A549 (cell line): ENCODE data around the gene MRPS18A. TPM values are rescaled to one million over a fixed set of nuclear protein-coding genes. Genes with fewer than 3 reads are reported as not detected.
A peak's percentile ranks its signal among the peaks of the same experiment; 100 is the strongest.

Experiments used
- ATAC-seq, 2 experiments: fragments of 200-7000 bp in 1 of 2; fragments of >200 bp in 1 of 2; cut with Nextera tagmentation in 1 of 2; cut with Tn5 transposase in 1 of 2; 3 replicates each; pipeline versions ENCODE4 v1.8.0 to v1.9.1; 2018 to 2020; ENCODE audit warnings: mild to moderate bottlenecking in 1 of 2, moderate library complexity in 1 of 2
- CTCF ChIA-PET: fragments of 300-600 bp; sonication (Branson Sonifier 250); formaldehyde crosslinking; extraction: SDS; loops from one replicate; lab custom pipeline; 2021; ENCODE audit warnings: antibody characterized with exemption, inconsistent platforms; lab: Yijun Ruan, JAX
- POLR2A ChIA-PET: fragments of 350-600 bp; formaldehyde crosslinking; extraction: SDS; loops from one replicate; lab custom pipeline; 2021; ENCODE audit warnings: antibody characterized with exemption, inconsistent platforms; lab: Yijun Ruan, JAX
- DNase-seq, 2 experiments: peaks; one replicate each; pipeline versions ENCODE4 v3.0.0 to v3.0.0-alpha.2; 2011 to 2016; ENCODE audit warnings: low read depth in 1 of 2, low spot score in 1 of 2
- FAIRE-seq: peaks from 2 replicates; lab custom pipeline; 2011; peaks lifted over from hg19 to GRCh38; lab: Jason Lieb, UNC
- H3K27ac ChIP-seq, 2 experiments: fragments of >200 bp; sonication (Bioruptor Twin); formaldehyde crosslinking; 3 replicates each; pipeline ENCODE4 v1.5.1; 2016 to 2017
- H3K4me1 ChIP-seq: fragments of >200 bp; sonication (Bioruptor Twin); formaldehyde crosslinking; 3 replicates; pipeline ENCODE4 v1.6.1; 2016
- H3K4me2 ChIP-seq: fragments of >200 bp; sonication (Bioruptor Twin); formaldehyde crosslinking; 3 replicates; pipeline ENCODE4 v1.6.1; 2016
- H3K4me3 ChIP-seq: fragments of >200 bp; sonication (Bioruptor Twin); formaldehyde crosslinking; 3 replicates; pipeline ENCODE4 v1.5.1; 2016
- H3K9me3 ChIP-seq: fragments of >200 bp; sonication (Bioruptor Twin); formaldehyde crosslinking; 3 replicates; pipeline ENCODE4 v1.6.1; 2016
- CBX2 ChIP-seq: fragments of 200-600 bp; sonication (generic); IDR thresholded peaks from 2 replicates; pipeline ENCODE4 v1.6.1; 2016; ENCODE audit warnings: low read depth, mild to moderate bottlenecking, borderline replicate concordance
- CHD4 ChIP-seq: fragments of 200-600 bp; sonication (generic); IDR thresholded peaks from 2 replicates; pipeline ENCODE4 v1.6.1; 2016; ENCODE audit warnings: antibody characterized with exemption, mild to moderate bottlenecking, borderline replicate concordance
- EHMT2 ChIP-seq: fragments of 200-600 bp; sonication (generic); IDR thresholded peaks from 2 replicates; pipeline ENCODE4 v1.6.1; 2016; ENCODE audit warnings: antibody characterized with exemption, low read depth, mild to moderate bottlenecking, moderate library complexity
- EP300 ChIP-seq, 2 experiments: fragments of >200 bp; sonication (Bioruptor Twin); formaldehyde crosslinking; IDR thresholded peaks; 2 replicates in 1 of 2; 3 replicates in 1 of 2; pipeline ENCODE4 v1.6.1; 2016 to 2017
- ESRRA ChIP-seq: fragments of 150-350 bp; IDR thresholded peaks from 2 replicates; pipeline ENCODE4 v1.6.1; 2014; ENCODE audit warnings: mild to moderate bottlenecking, low read length, borderline replicate concordance
- FOSL2 ChIP-seq, 2 experiments: fragments of 450-650 bp in 1 of 2; fragments of >200 bp in 1 of 2; sonication (Bioruptor Twin) in 1 of 2; formaldehyde crosslinking; IDR thresholded peaks; 2 replicates each; pipeline versions ENCODE4 v1.5.0 to v1.6.1; 2016 to 2020; ENCODE audit warnings: mild to moderate bottlenecking in 1 of 2, moderate library complexity in 1 of 2
- GATA3 ChIP-seq: IDR thresholded peaks from 2 replicates; pipeline ENCODE4 v1.6.1; 2012; ENCODE audit warnings: borderline replicate concordance
- HDAC2 ChIP-seq: fragments of 200-600 bp; sonication (generic); IDR thresholded peaks from 2 replicates; pipeline ENCODE4 v1.6.1; 2016
- HEYL ChIP-seq: fragments of 250-450 bp; sonication (Bioruptor Pico); IDR thresholded peaks from 2 replicates; pipeline ENCODE4 v1.8.0; 2021; ENCODE audit warnings: mild to moderate bottlenecking, moderate library complexity
- HOXA7 ChIP-seq: fragments of 250-450 bp; sonication (Bioruptor Pico); IDR thresholded peaks from 2 replicates; pipeline ENCODE4 v1.5.0; 2020; ENCODE audit warnings: mild to moderate bottlenecking, moderate library complexity
- HOXB5 ChIP-seq: fragments of 250-450 bp; sonication (Bioruptor Pico); IDR thresholded peaks from 2 replicates; pipeline ENCODE4 v1.5.0; 2020; ENCODE audit warnings: mild to moderate bottlenecking, moderate library complexity
- JUN ChIP-seq, 2 experiments: fragments of >200 bp; sonication (Bioruptor Twin); formaldehyde crosslinking; IDR thresholded peaks; 2 replicates in 1 of 2; 3 replicates in 1 of 2; pipeline ENCODE4 v1.6.1; 2016 to 2017
- KDM1A ChIP-seq: fragments of 200-600 bp; sonication (generic); IDR thresholded peaks from 2 replicates; pipeline ENCODE4 v1.6.1; 2016; ENCODE audit warnings: low read depth, mild to moderate bottlenecking
- MAFK ChIP-seq: fragments of 450-650 bp; IDR thresholded peaks from 2 replicates; pipeline ENCODE4 v1.6.1; 2014; ENCODE audit not compliant: partially characterized antibody
- MAZ ChIP-seq: fragments of 150-350 bp; IDR thresholded peaks from 2 replicates; pipeline ENCODE4 v1.6.1; 2014; ENCODE audit warnings: antibody characterized with exemption, low read depth, low read length, borderline replicate concordance
- NFE2L2 ChIP-seq: fragments of 150-350 bp; conservative IDR thresholded peaks from 2 replicates; pipeline ENCODE4 v1.6.1; 2014; ENCODE audit warnings: low read length
- NR3C1 ChIP-seq: fragments of >200 bp; sonication (Bioruptor Twin); formaldehyde crosslinking; IDR thresholded peaks from 3 replicates; pipeline ENCODE4 v1.6.1; 2017
- PHF8 ChIP-seq: fragments of 200-600 bp; sonication (generic); IDR thresholded peaks from 2 replicates; pipeline ENCODE4 v1.6.1; 2016; ENCODE audit warnings: low read depth, mild to moderate bottlenecking, antibody characterized with exemption, moderate library complexity, borderline replicate concordance
- POLR2A ChIP-seq: IDR thresholded peaks from 2 replicates; pipeline ENCODE4 v1.6.1; 2012; ENCODE audit warnings: mild to moderate bottlenecking, low read length
- POLR2AphosphoS2 ChIP-seq: conservative IDR thresholded peaks from 2 replicates; pipeline ENCODE4 v1.6.1; 2012; ENCODE audit warnings: low read length, improper control_type of control experiment, inconsistent platforms
- RAD21 ChIP-seq, 2 experiments: fragments of >200 bp in 1 of 2; sonication (Bioruptor Twin) in 1 of 2; formaldehyde crosslinking in 1 of 2; IDR thresholded peaks in 1 of 2; conservative IDR thresholded peaks in 1 of 2; 2 replicates in 1 of 2; 3 replicates in 1 of 2; pipeline ENCODE4 v1.6.1; 2012 to 2018; ENCODE audit warnings: inconsistent platforms in 1 of 2
- RARB ChIP-seq: fragments of 250-450 bp; sonication (Bioruptor Pico); IDR thresholded peaks from 2 replicates; pipeline ENCODE4 v1.8.0; 2021; ENCODE audit warnings: mild to moderate bottlenecking, moderate library complexity
- RNF2 ChIP-seq: fragments of 200-600 bp; sonication (generic); IDR thresholded peaks from 2 replicates; pipeline ENCODE4 v1.6.1; 2016; ENCODE audit warnings: low read depth, mild to moderate bottlenecking, antibody characterized with exemption, moderate library complexity, borderline replicate concordance
- SMC3 ChIP-seq: fragments of >200 bp; sonication (Bioruptor Twin); formaldehyde crosslinking; IDR thresholded peaks from 3 replicates; pipeline ENCODE4 v1.6.1; 2018; ENCODE audit warnings: inconsistent platforms
- SREBF2 ChIP-seq: fragments of 450-650 bp; IDR thresholded peaks from 2 replicates; pipeline ENCODE4 v1.6.1; 2014; ENCODE audit warnings: mild to moderate bottlenecking, moderate library complexity
- ZFP36 ChIP-seq: fragments of 450-650 bp; IDR thresholded peaks from 2 replicates; pipeline ENCODE4 v1.6.1; 2014; ENCODE audit warnings: borderline replicate concordance; ENCODE audit not compliant: partially characterized antibody
- ZNF302 ChIP-seq: fragments of 250-450 bp; sonication (Bioruptor Pico); IDR thresholded peaks from 2 replicates; pipeline ENCODE4 v1.9.0; 2021; ENCODE audit warnings: inconsistent platforms, mild to moderate bottlenecking, moderate library complexity
- WGBS: methylation state at CpG from one replicate; pipeline ENCODE4 v1.1.6; 2017; ENCODE audit errors: missing lambda C conversion rate; 5-methylcytosine and 5-hydroxymethylcytosine counted together
- polyA plus RNA-seq, 4 experiments: library from polyadenylated mRNA; depleted of rRNA in 3 of 4; stranded (reverse); fragments of >200 nt; fragmentation: RNase III in 1 of 4; extraction: RNeasy Plus Mini Kit Qiagen cat#74134 plus additional on column Dnase treatment in 1 of 4; gene quantifications; 2 replicates in 3 of 4; 3 replicates in 1 of 4; pipeline ENCODE4 v1.2.3, GENCODE V29; 2011 to 2017
- TF ChIP-seq, protein P1 (sequence below): IDR thresholded peaks from 2 replicates; pipeline ENCODE4 v1.6.1; 2012
- TF ChIP-seq, protein P2 (sequence below): fragments of 450-650 bp; IDR thresholded peaks from 2 replicates; pipeline ENCODE4 v1.6.1; 2014; ENCODE audit warnings: antibody characterized with exemption
- TF ChIP-seq, protein P3 (sequence below): fragments of >200 bp; sonication (Bioruptor Twin); formaldehyde crosslinking; IDR thresholded peaks from 3 replicates; pipeline ENCODE4 v1.5.1; 2016
- TF ChIP-seq, protein P4 (sequence below): fragments of 200-600 bp; sonication (generic); IDR thresholded peaks from 2 replicates; pipeline ENCODE4 v1.6.1; 2016; ENCODE audit warnings: antibody characterized with exemption, mild to moderate bottlenecking, moderate library complexity
- TF ChIP-seq, protein P5 (sequence below): fragments of >200 bp; sonication (Bioruptor Twin); formaldehyde crosslinking; IDR thresholded peaks from 2 replicates; pipeline ENCODE4 v1.6.1; 2016

The MRPS18A gene
- polyA plus RNA-seq, 2 of the 4 experiments (the other 2 are of a cell fraction): 38.0 to 44.2 TPM

DNA sequence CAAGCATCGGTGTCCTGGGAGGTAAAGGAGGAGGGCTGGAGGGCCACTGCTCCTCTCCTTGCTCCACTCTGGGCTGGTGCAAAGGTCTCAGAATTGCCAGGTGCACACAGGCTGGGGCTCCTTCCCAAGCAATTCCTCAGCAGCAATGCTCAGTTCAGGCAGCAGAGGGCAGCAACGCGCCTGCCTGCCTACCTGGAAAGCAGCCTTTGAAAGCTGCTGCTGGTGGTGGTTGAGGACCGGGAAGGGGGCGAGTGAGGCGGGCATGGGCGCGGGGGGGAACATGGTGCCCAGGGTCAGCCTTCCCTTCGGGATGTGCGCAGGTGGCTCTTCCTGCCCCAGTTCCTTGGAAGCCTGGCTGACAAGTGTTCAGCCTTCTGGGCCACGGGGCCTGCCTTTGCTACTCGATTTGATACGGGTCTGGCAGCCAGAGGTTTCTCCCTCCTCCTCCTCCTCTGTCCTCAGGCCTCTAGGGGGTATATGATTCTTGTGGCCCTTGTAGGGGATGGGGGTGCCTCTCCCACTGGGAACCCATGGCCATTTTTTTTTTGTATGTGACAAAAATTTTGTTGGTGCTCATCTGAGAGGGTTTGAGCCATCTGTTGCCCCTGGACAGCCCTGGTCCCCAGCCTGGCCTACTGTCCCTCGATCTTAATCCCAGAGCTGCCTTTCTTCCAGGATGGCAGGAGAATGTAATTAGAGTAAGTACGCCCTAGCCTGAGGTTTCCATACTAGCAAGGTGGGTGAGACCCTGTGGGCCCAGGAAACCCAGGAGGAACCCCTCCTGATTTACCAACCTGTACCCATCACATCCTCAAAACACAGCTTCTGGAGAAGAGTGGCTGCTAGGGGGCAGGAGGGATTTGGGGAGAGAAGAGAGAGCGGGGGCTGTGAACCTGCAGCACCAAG lies 20.1 kb downstream of the MRPS18A start:
- peak; percentile 54 to 68 for DNase-seq
- CTCF ChIA-PET: interaction anchor here (0.6 to 11.5 kb wide), 47 partner anchors 8 to 465 kb away, joined by 3 to 72 read pairs (median 5); partner anchors contain the start of genes MRPS18A, RSPH9 and VEGFA
- Histone ChIP-seq H3K4me1 (peaks cover 14% of the 10 kb centered on the region; the same call in 2 of the 3 replicates), H3K4me2 (peak overlapping the region; percentile 48; the same call in 2 of the 3 replicates), H3K9me3 (no peaks in the 10 kb centered on the region), H3K27ac (peak overlapping the region; percentile 28 to 66; a peak in 2 of 6 replicates), H3K4me3 (no peak overlapping the region)
- WGBS: 44% methylated on average over 5 of the region's 16 CpGs
- POLR2A ChIA-PET: interaction anchor here (0.9 to 1.6 kb wide), 2 partner anchors 10 to 38 kb away, joined by 3 to 4 read pairs; partner anchors contain the start of gene GTPBP2
- FAIRE-seq: no peak
- ATAC-seq: peak; percentile 71 to 81
- TF ChIP-seq SREBF2 (no peak), RARB (CRISPR knock-in tag) (no peak), CBX2 (no peak), EP300 (IDR thresholded peaks at IDR 0.05) (no peak), ESRRA (no peak), NR3C1 (no peak), GATA3 (no peak), POLR2AphosphoS2 (0 out of 2 replicates have a peak, but pooled peaks have one; percentile 27), EHMT2 (no peak), RNF2 (no peak), POLR2A (no peak), FOSL2 (IDR thresholded peaks at IDR 0.05) (no peak), FOSL2 (CRISPR knock-in tag; IDR thresholded peaks at IDR 0.05) (no peak), ZFP36 (no peak), MAFK (no peak), HDAC2 (no peak), SMC3 (peak; percentile 85), HOXA7 (no peak), HEYL (no peak), HOXB5 (CRISPR knock-in tag) (no peak), MAZ (no peak), JUN (IDR thresholded peaks at IDR 0.05) (peak in 1 of 2 experiments; percentile 38; a peak in 1 of 5 replicates), PHF8 (no peak), KDM1A (no peak), RAD21 (conservative IDR thresholded peaks at IDR 0.05 in 1 of 2, IDR thresholded peaks at IDR 0.05 in 1 of 2) (peak; percentile 87 to 88), NFE2L2 (no peak), CHD4 (no peak), ZNF302 (CRISPR knock-in tag) (no peak)
- TF ChIP-seq, protein P1, sequence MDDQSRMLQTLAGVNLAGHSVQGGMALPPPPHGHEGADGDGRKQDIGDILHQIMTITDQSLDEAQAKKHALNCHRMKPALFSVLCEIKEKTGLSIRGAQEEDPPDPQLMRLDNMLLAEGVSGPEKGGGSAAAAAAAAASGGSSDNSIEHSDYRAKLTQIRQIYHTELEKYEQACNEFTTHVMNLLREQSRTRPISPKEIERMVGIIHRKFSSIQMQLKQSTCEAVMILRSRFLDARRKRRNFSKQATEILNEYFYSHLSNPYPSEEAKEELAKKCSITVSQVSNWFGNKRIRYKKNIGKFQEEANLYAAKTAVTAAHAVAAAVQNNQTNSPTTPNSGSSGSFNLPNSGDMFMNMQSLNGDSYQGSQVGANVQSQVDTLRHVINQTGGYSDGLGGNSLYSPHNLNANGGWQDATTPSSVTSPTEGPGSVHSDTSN: no peak
- TF ChIP-seq, protein P2, sequence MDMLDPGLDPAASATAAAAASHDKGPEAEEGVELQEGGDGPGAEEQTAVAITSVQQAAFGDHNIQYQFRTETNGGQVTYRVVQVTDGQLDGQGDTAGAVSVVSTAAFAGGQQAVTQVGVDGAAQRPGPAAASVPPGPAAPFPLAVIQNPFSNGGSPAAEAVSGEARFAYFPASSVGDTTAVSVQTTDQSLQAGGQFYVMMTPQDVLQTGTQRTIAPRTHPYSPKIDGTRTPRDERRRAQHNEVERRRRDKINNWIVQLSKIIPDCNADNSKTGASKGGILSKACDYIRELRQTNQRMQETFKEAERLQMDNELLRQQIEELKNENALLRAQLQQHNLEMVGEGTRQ: no peak
- TF ChIP-seq, protein P3, sequence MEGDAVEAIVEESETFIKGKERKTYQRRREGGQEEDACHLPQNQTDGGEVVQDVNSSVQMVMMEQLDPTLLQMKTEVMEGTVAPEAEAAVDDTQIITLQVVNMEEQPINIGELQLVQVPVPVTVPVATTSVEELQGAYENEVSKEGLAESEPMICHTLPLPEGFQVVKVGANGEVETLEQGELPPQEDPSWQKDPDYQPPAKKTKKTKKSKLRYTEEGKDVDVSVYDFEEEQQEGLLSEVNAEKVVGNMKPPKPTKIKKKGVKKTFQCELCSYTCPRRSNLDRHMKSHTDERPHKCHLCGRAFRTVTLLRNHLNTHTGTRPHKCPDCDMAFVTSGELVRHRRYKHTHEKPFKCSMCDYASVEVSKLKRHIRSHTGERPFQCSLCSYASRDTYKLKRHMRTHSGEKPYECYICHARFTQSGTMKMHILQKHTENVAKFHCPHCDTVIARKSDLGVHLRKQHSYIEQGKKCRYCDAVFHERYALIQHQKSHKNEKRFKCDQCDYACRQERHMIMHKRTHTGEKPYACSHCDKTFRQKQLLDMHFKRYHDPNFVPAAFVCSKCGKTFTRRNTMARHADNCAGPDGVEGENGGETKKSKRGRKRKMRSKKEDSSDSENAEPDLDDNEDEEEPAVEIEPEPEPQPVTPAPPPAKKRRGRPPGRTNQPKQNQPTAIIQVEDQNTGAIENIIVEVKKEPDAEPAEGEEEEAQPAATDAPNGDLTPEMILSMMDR: peak; percentile 77
- TF ChIP-seq, protein P4, sequence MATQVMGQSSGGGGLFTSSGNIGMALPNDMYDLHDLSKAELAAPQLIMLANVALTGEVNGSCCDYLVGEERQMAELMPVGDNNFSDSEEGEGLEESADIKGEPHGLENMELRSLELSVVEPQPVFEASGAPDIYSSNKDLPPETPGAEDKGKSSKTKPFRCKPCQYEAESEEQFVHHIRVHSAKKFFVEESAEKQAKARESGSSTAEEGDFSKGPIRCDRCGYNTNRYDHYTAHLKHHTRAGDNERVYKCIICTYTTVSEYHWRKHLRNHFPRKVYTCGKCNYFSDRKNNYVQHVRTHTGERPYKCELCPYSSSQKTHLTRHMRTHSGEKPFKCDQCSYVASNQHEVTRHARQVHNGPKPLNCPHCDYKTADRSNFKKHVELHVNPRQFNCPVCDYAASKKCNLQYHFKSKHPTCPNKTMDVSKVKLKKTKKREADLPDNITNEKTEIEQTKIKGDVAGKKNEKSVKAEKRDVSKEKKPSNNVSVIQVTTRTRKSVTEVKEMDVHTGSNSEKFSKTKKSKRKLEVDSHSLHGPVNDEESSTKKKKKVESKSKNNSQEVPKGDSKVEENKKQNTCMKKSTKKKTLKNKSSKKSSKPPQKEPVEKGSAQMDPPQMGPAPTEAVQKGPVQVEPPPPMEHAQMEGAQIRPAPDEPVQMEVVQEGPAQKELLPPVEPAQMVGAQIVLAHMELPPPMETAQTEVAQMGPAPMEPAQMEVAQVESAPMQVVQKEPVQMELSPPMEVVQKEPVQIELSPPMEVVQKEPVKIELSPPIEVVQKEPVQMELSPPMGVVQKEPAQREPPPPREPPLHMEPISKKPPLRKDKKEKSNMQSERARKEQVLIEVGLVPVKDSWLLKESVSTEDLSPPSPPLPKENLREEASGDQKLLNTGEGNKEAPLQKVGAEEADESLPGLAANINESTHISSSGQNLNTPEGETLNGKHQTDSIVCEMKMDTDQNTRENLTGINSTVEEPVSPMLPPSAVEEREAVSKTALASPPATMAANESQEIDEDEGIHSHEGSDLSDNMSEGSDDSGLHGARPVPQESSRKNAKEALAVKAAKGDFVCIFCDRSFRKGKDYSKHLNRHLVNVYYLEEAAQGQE: no peak
- TF ChIP-seq, protein P5, sequence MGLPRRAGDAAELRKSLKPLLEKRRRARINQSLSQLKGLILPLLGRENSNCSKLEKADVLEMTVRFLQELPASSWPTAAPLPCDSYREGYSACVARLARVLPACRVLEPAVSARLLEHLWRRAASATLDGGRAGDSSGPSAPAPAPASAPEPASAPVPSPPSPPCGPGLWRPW: no peak
